ENCODE measurements around the gene KRTAP10-2.

DNA sequence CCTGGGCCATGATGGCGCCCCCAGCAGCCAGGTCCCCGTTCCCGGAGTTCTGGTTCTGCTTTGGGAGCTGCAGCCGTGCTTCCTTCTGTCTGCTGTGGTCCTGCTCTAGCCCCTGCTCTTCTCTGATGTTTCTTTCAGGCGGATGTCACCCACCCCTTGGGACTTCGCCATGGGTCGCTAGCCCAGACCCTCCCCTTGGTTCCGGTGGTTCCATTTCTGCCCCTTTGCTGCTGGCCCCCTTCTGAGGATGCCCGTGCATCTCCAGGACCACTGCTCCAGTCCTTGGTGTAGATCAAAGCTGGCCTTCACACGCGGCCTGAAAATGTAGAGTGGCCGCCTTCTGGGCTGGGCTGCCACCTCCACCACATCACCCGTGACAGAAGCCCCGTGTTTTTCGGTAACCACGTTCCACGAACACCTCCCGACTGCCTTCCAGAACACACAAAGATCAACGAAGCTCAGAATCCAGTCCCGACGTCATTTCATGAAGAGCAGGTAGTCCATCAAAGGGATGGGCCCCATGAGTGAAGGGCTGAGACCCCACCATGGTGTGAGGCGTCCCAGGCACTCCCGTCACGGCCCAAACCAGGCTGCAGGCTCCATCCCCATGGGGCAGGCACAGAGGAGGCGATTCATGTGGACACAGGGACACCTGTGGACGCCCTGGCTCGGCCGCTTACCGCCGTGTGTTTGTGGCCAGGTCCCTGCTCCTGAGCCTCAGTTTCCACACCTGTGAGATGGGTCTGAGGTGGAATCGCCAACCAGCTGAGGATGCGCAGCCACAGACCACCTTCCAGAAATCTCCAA, 35.7 kb downstream of the KRTAP10-2 start:
- TF ChIP-seq, protein P1, sequence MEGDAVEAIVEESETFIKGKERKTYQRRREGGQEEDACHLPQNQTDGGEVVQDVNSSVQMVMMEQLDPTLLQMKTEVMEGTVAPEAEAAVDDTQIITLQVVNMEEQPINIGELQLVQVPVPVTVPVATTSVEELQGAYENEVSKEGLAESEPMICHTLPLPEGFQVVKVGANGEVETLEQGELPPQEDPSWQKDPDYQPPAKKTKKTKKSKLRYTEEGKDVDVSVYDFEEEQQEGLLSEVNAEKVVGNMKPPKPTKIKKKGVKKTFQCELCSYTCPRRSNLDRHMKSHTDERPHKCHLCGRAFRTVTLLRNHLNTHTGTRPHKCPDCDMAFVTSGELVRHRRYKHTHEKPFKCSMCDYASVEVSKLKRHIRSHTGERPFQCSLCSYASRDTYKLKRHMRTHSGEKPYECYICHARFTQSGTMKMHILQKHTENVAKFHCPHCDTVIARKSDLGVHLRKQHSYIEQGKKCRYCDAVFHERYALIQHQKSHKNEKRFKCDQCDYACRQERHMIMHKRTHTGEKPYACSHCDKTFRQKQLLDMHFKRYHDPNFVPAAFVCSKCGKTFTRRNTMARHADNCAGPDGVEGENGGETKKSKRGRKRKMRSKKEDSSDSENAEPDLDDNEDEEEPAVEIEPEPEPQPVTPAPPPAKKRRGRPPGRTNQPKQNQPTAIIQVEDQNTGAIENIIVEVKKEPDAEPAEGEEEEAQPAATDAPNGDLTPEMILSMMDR (IDR thresholded peaks at IDR 0.05), result no peak
- no peak for TF ChIP-seq POLR2A (IDR thresholded peaks at IDR 0.05)
